ACC112 (cell line): ENCODE data around the gene DIAPH2.

Experiments used
- H2AFZ ChIP-seq: fragments of 200-600 bp; sonication (generic); one replicate; pipeline ENCODE4 v1.6.0; 2017; ENCODE audit warnings: antibody characterized with exemption, low read length; ENCODE audit not compliant: unreplicated experiment
- H3K27ac ChIP-seq: fragments of 200-600 bp; sonication (generic); 2 replicates; pipeline ENCODE4 v1.5.1; 2014; ENCODE audit warnings: low read depth, mild to moderate bottlenecking, antibody characterized with exemption, low read length, moderate library complexity
- H3K27me3 ChIP-seq: fragments of 200-600 bp; sonication (generic); 2 replicates; pipeline ENCODE4 v1.6.1; 2014; ENCODE audit warnings: mild to moderate bottlenecking, antibody characterized with exemption, low read length, moderate library complexity, mixed read lengths; ENCODE audit not compliant: insufficient read depth
- H3K36me3 ChIP-seq: fragments of 200-600 bp; sonication (generic); 2 replicates; pipeline ENCODE4 v1.6.1; 2016; ENCODE audit warnings: mild to moderate bottlenecking, antibody characterized with exemption, low read length, moderate library complexity, mixed read lengths; ENCODE audit not compliant: insufficient read depth
- H3K4me1 ChIP-seq: fragments of 200-600 bp; sonication (generic); one replicate; pipeline ENCODE4 v1.6.1; 2016; ENCODE audit warnings: low read length, mixed read lengths; ENCODE audit not compliant: insufficient read depth, unreplicated experiment, control insufficient read depth
- H3K4me3 ChIP-seq: fragments of 200-600 bp; sonication (generic); 2 replicates; pipeline ENCODE4 v1.5.1; 2014; ENCODE audit warnings: mild to moderate bottlenecking, low read depth, low read length
- H3K79me2 ChIP-seq: fragments of 200-600 bp; sonication (generic); one replicate; pipeline ENCODE4 v1.6.0; 2016; ENCODE audit warnings: low read length; ENCODE audit not compliant: control insufficient read depth, unreplicated experiment, insufficient read depth

Gene DIAPH2

GRCh38 chrX:97416461-97416860, 731.8 kb downstream of the DIAPH2 start:
- Histone ChIP-seq H3K27me3 (no peaks in the 10 kb centered on the region), H3K79me2 (no peaks in the 10 kb centered on the region), H2AFZ (no peak overlapping the region), H3K4me3 (no peak overlapping the region), H3K36me3 (no peaks in the 10 kb centered on the region), H3K27ac (no peak overlapping the region), H3K4me1 (no peaks in the 10 kb centered on the region)

- Histone ChIP-seq H2AFZ (no peak overlapping the region), H3K27me3 (no peaks in the 10 kb centered on the region), H3K36me3 (no peaks in the 10 kb centered on the region), H3K79me2 (no peaks in the 10 kb centered on the region), H3K4me3 (no peak overlapping the region), H3K4me1 (no peaks in the 10 kb centered on the region), H3K27ac (no peak overlapping the region)
These were observed 744.5 kb downstream of the DIAPH2 start for GRCh38 chrX:97429101-97429500.

GRCh38 chrX:97431281-97431680, 746.6 kb downstream of the DIAPH2 start:
- H3K27ac ChIP-seq = no peak overlapping the region
- H3K4me3 ChIP-seq = no peak overlapping the region
- no peaks in the 10 kb centered on the region for H3K79me2 ChIP-seq
- no peaks in the 10 kb centered on the region for H3K27me3 ChIP-seq
- no peaks in the 10 kb centered on the region for H3K36me3 ChIP-seq
- no peak overlapping the region for H2AFZ ChIP-seq
- no peaks in the 10 kb centered on the region for H3K4me1 ChIP-seq

- Histone ChIP-seq H3K4me3 (no peak overlapping the region), H3K4me1 (no peaks in the 10 kb centered on the region), H3K79me2 (no peaks in the 10 kb centered on the region), H2AFZ (no peak overlapping the region), H3K36me3 (no peaks in the 10 kb centered on the region), H3K27me3 (no peaks in the 10 kb centered on the region), H3K27ac (no peak overlapping the region)
These were observed 761.7 kb downstream of the DIAPH2 start for GRCh38 chrX:97446298-97446882.

- Histone ChIP-seq H3K36me3 (no peaks in the 10 kb centered on the region), H3K79me2 (no peaks in the 10 kb centered on the region), H2AFZ (no peak overlapping the region), H3K27me3 (no peaks in the 10 kb centered on the region), H3K4me3 (no peak overlapping the region), H3K4me1 (no peaks in the 10 kb centered on the region), H3K27ac (no peak overlapping the region)
These were observed 762.7 kb downstream of the DIAPH2 start for GRCh38 chrX:97447306-97447705.

- no peak overlapping the region for H3K4me3 ChIP-seq
- H3K27me3 ChIP-seq = no peaks in the 10 kb centered on the region
- H3K36me3 ChIP-seq = no peaks in the 10 kb centered on the region
- no peak overlapping the region for H3K27ac ChIP-seq
- no peaks in the 10 kb centered on the region for H3K4me1 ChIP-seq
- no peak overlapping the region for H2AFZ ChIP-seq
- no peaks in the 10 kb centered on the region for H3K79me2 ChIP-seq
These were observed 767.6 kb downstream of the DIAPH2 start for GRCh38 chrX:97452283-97452682.

GRCh38 chrX:97461763-97462162, 777.1 kb downstream of the DIAPH2 start:
- H3K27me3 ChIP-seq = no peaks in the 10 kb centered on the region
- no peak overlapping the region for H2AFZ ChIP-seq
- H3K79me2 ChIP-seq = no peaks in the 10 kb centered on the region
- H3K4me3 ChIP-seq = no peak overlapping the region
- no peaks in the 10 kb centered on the region for H3K4me1 ChIP-seq
- no peak overlapping the region for H3K27ac ChIP-seq
- H3K36me3 ChIP-seq = no peaks in the 10 kb centered on the region

GRCh38 chrX:97471071-97471470, 786.4 kb downstream of the DIAPH2 start:
- Histone ChIP-seq H3K27ac (no peak overlapping the region), H3K4me3 (no peak overlapping the region), H2AFZ (no peak overlapping the region), H3K79me2 (no peaks in the 10 kb centered on the region), H3K27me3 (no peaks in the 10 kb centered on the region), H3K36me3 (no peaks in the 10 kb centered on the region), H3K4me1 (no peaks in the 10 kb centered on the region)

- H3K79me2 ChIP-seq = no peaks in the 10 kb centered on the region
- no peaks in the 10 kb centered on the region for H3K4me1 ChIP-seq
- no peaks in the 10 kb centered on the region for H3K36me3 ChIP-seq
- no peak overlapping the region for H3K4me3 ChIP-seq
- H3K27me3 ChIP-seq = no peaks in the 10 kb centered on the region
- no peak overlapping the region for H3K27ac ChIP-seq
- no peak overlapping the region for H2AFZ ChIP-seq
These were observed 790.3 kb downstream of the DIAPH2 start for GRCh38 chrX:97474933-97475332.

GRCh38 chrX:97479106-97479890, 794.7 kb downstream of the DIAPH2 start:
- H3K27ac ChIP-seq = no peak overlapping the region
- no peaks in the 10 kb centered on the region for H3K4me1 ChIP-seq
- no peaks in the 10 kb centered on the region for H3K36me3 ChIP-seq
- no peak overlapping the region for H3K4me3 ChIP-seq
- H3K27me3 ChIP-seq = no peaks in the 10 kb centered on the region
- no peak overlapping the region for H2AFZ ChIP-seq
- no peaks in the 10 kb centered on the region for H3K79me2 ChIP-seq

- no peak overlapping the region for H3K27ac ChIP-seq
- H2AFZ ChIP-seq = no peak overlapping the region
- H3K79me2 ChIP-seq = no peaks in the 10 kb centered on the region
- H3K4me3 ChIP-seq = no peak overlapping the region
- H3K4me1 ChIP-seq = no peaks in the 10 kb centered on the region
- H3K36me3 ChIP-seq = no peaks in the 10 kb centered on the region
- H3K27me3 ChIP-seq = no peaks in the 10 kb centered on the region
These were observed 796.6 kb downstream of the DIAPH2 start for GRCh38 chrX:97481228-97481627.
